Fibroblast of pulmonary artery (primary cell): ENCODE data around the gene FAIM.

ENCODE experiments used
- DNase-seq: peaks from one replicate; pipeline ENCODE4 v3.0.0-alpha.2; 2010; ENCODE audit warnings: low read depth
- H3K4me3 ChIP-seq: replicated peaks from 2 replicates; pipeline ENCODE4 v1.5.1; 2011; ENCODE audit warnings: low read depth, mild to moderate bottlenecking, control low read depth, low read length, moderate library complexity
- TF ChIP-seq, protein P1 (sequence below): IDR thresholded peaks from 2 replicates; pipeline ENCODE4 v1.5.1; 2011; ENCODE audit warnings: mild to moderate bottlenecking, control low read depth, low read length, inconsistent platforms; ENCODE audit errors: missing control alignments

The FAIM gene

GRCh38 chr3:138642226-138642926 lies 33.8 kb downstream of the FAIM start:
- no peak overlapping the region for H3K4me3 ChIP-seq
- no peak for DNase-seq
- TF ChIP-seq, protein P1, sequence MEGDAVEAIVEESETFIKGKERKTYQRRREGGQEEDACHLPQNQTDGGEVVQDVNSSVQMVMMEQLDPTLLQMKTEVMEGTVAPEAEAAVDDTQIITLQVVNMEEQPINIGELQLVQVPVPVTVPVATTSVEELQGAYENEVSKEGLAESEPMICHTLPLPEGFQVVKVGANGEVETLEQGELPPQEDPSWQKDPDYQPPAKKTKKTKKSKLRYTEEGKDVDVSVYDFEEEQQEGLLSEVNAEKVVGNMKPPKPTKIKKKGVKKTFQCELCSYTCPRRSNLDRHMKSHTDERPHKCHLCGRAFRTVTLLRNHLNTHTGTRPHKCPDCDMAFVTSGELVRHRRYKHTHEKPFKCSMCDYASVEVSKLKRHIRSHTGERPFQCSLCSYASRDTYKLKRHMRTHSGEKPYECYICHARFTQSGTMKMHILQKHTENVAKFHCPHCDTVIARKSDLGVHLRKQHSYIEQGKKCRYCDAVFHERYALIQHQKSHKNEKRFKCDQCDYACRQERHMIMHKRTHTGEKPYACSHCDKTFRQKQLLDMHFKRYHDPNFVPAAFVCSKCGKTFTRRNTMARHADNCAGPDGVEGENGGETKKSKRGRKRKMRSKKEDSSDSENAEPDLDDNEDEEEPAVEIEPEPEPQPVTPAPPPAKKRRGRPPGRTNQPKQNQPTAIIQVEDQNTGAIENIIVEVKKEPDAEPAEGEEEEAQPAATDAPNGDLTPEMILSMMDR = no peak

GRCh38 chr3:138642927-138643253 lies 34.3 kb downstream of the FAIM start:
- no peak for DNase-seq
- TF ChIP-seq, protein P1 = no peak
- no peak overlapping the region for H3K4me3 ChIP-seq

DNA sequence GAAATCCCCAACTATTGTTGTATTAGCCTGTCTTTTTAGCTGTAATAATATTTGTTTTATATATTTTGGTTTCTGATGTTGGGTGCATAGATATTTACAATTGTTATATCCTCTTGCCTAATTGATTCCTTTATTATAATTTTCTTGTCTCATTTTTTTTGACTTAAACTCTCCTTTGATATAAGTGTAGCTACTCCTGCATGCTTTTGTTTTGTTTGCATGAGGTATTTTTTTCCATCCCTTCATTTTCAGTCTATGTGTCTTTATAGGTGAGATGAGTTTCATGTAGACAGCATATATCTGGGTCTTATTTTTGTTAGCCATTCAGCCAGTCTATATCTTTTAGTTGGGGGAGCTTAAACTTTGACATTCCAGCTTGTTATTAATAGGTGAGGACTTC lies 37.4 kb downstream of the FAIM start:
- DNase-seq = no peak
- TF ChIP-seq, protein P1 = no peak
- H3K4me3 ChIP-seq = no peak overlapping the region

GRCh38 chr3:138646513-138646912 lies 37.9 kb downstream of the FAIM start:
- DNase-seq = no peak
- no peak overlapping the region for H3K4me3 ChIP-seq
- TF ChIP-seq, protein P1 = no peak

GRCh38 chr3:138649134-138649533 lies 40.6 kb downstream of the FAIM start:
- no peak for DNase-seq
- TF ChIP-seq, protein P1 = no peak
- no peak overlapping the region for H3K4me3 ChIP-seq

GRCh38 chr3:138653567-138653966 lies 45.0 kb downstream of the FAIM start:
- no peak overlapping the region for H3K4me3 ChIP-seq
- DNase-seq = no peak
- TF ChIP-seq, protein P1 = no peak

- TF ChIP-seq, protein P1 = no peak
- no peak for DNase-seq
- no peak overlapping the region for H3K4me3 ChIP-seq
Measured at GRCh38 chr3:138657508-138657907, 48.9 kb downstream of the FAIM start.
